Measurements from ENCODE around the gene MFN1.

GRCh38 chr3:179402963-179403362, 55.5 kb downstream of the MFN1 start:
- TF ChIP-seq CTCF (IDR thresholded peaks at IDR 0.05) (no peak), ZFX (IDR thresholded peaks at IDR 0.05; ENCODE audit: borderline replicate concordance) (no peak)
